MCF 10A (cell line): ENCODE results near the gene MTG1. TPM values are rescaled to one million over a fixed set of nuclear protein-coding genes. Genes with fewer than 3 reads are reported as not detected.

Experiments used
- BruUV-seq: library from RNA; stranded (reverse); fragments of 400-500 nt; replicated peaks from 2 replicates; lab custom pipeline; 2021; lab: Mats Ljungman, UMichigan
- CTCF ChIA-PET: fragments of 300-600 bp; sonication (Branson Sonifier 250); formaldehyde crosslinking; extraction: SDS; loops from one replicate; lab custom pipeline; 2021; ENCODE audit warnings: antibody characterized with exemption, inconsistent platforms; lab: Yijun Ruan, JAX
- POLR2A ChIA-PET: fragments of 300-600, 350-650 bp; sonication (Branson Sonifier 250); formaldehyde crosslinking; extraction: SDS; loops from one replicate; lab custom pipeline; 2020; ENCODE audit warnings: antibody characterized with exemption, inconsistent platforms; lab: Yijun Ruan, JAX
- DNase-seq: peaks from one replicate; pipeline ENCODE4 v3.0.0-alpha.2; 2018; ENCODE audit not compliant: unreplicated experiment
- H3K27ac Mint-ChIP-seq: one replicate; pipeline ENCODE4 v1.8.0; 2022; ENCODE audit warnings: mild to moderate bottlenecking, low read depth, mixed read lengths; ENCODE audit not compliant: unreplicated experiment
- H3K27me3 Mint-ChIP-seq: one replicate; pipeline ENCODE4 v1.8.0; 2022; ENCODE audit warnings: mixed read lengths; ENCODE audit not compliant: insufficient read depth, unreplicated experiment
- H3K36me3 Mint-ChIP-seq: one replicate; pipeline ENCODE4 v1.8.0; 2022; ENCODE audit warnings: mild to moderate bottlenecking, moderate library complexity, mixed read lengths; ENCODE audit not compliant: insufficient read depth, unreplicated experiment
- H3K4me1 Mint-ChIP-seq: one replicate; pipeline ENCODE4 v1.8.0; 2022; ENCODE audit warnings: mixed read lengths; ENCODE audit not compliant: insufficient read depth, unreplicated experiment
- H3K4me3 Mint-ChIP-seq: one replicate; pipeline ENCODE4 v1.8.0; 2022; ENCODE audit warnings: mild to moderate bottlenecking, moderate library complexity, mixed read lengths; ENCODE audit not compliant: unreplicated experiment
- H3K9me3 Mint-ChIP-seq: one replicate; pipeline ENCODE4 v1.8.0; 2022; ENCODE audit warnings: mixed read lengths; ENCODE audit not compliant: unreplicated experiment
- CTCF ChIP-seq: fragments of 200-600 bp; IDR thresholded peaks from one replicate; pipeline ENCODE4 v1.8.0; 2022; ENCODE audit warnings: antibody characterized with exemption, mild to moderate bottlenecking; ENCODE audit not compliant: unreplicated experiment
- intact Hi-C: fragments of 100-400 bp; cut with micrococcal nuclease; formaldehyde crosslinking; loops from 2 replicates; pipeline ENCODE4 v1.14.1; 2022
- total RNA-seq: library from RNA; stranded (reverse); gene quantifications from 2 replicates; pipeline ENCODE4 v1.2.3, GENCODE V29; 2022

The MTG1 gene
- total RNA-seq, 1 experiment from 2014 or later, result 71.6 TPM

GRCh38 chr10:133388236-133388972 lies 5.6 kb upstream of the MTG1 start:
- no TSS peak for BruUV-seq
- no peaks in the 10 kb centered on the region for H3K27me3 Mint-ChIP-seq
- no peaks in the 10 kb centered on the region for H3K4me1 Mint-ChIP-seq
- POLR2A ChIA-PET, result no interaction called here
- no peak overlapping the region for H3K27ac Mint-ChIP-seq
- CTCF ChIA-PET, result no interaction called here
- no peak for TF ChIP-seq CTCF
- no peak for DNase-seq
- intact Hi-C loops, result no loop called here
- no peak overlapping the region for H3K4me3 Mint-ChIP-seq
- H3K36me3 Mint-ChIP-seq, result no peaks in the 10 kb centered on the region
- no peaks in the 10 kb centered on the region for H3K9me3 Mint-ChIP-seq

GRCh38 chr10:133388973-133389818 lies 4.8 kb upstream of the MTG1 start:
- no peak for DNase-seq
- Mint-ChIP-seq H3K9me3 (no peaks in the 10 kb centered on the region), H3K27ac (no peak overlapping the region), H3K4me1 (no peaks in the 10 kb centered on the region), H3K36me3 (no peaks in the 10 kb centered on the region), H3K4me3 (no peak overlapping the region), H3K27me3 (no peaks in the 10 kb centered on the region)
- CTCF ChIA-PET, result interaction anchor here (1.4 kb wide), 1 partner anchor 59 kb away, joined by 6 read pairs; no protein-coding TSS in a partner anchor
- intact Hi-C loops, result no loop called here
- BruUV-seq, result no TSS peak
- POLR2A ChIA-PET, result no interaction called here
- TF ChIP-seq CTCF, result no peak

GRCh38 chr10:133390597-133391248 lies 3.2 kb upstream of the MTG1 start:
- no peak for DNase-seq
- CTCF ChIA-PET, result interaction anchor here (1.4 kb wide), 1 partner anchor 61 kb away, joined by 6 read pairs; no protein-coding TSS in a partner anchor
- TF ChIP-seq CTCF, result no peak
- Mint-ChIP-seq H3K27ac (peak overlapping the region; percentile 35), H3K9me3 (no peaks in the 10 kb centered on the region), H3K27me3 (no peaks in the 10 kb centered on the region), H3K36me3 (no peaks in the 10 kb centered on the region), H3K4me3 (no peak overlapping the region), H3K4me1 (no peaks in the 10 kb centered on the region)
- no TSS peak for BruUV-seq
- intact Hi-C loops, result loop anchor here (10.0 kb wide), 1 partner anchor 66 kb away; no protein-coding TSS in a partner anchor
- POLR2A ChIA-PET, result interaction anchor here (1.1 to 1.3 kb wide), 2 partner anchors 13 to 83 kb away, joined by 3 to 5 read pairs; no protein-coding TSS in a partner anchor
